T-helper 1 cell treated with Interleukin-12 subunit alpha and Interleukin-12 subunit beta and Interleukin-4 antibody, amounts not matched to agents 30 μg/mL and 1 μg/mL, for 36 hours (primary cell): ENCODE results near the gene KRTAP5-5.

ENCODE experiments used
- H3K27ac Mint-ChIP-seq: one replicate; pipeline ENCODE4 v1.8.0; 2021; ENCODE audit warnings: mild to moderate bottlenecking, mixed read lengths
- H3K27me3 Mint-ChIP-seq: one replicate; pipeline ENCODE4 v1.8.0; 2021; ENCODE audit warnings: low read depth, mixed read lengths
- H3K36me3 Mint-ChIP-seq: one replicate; pipeline ENCODE4 v1.8.0; 2021; ENCODE audit warnings: low read depth, mixed read lengths
- H3K4me1 Mint-ChIP-seq: one replicate; pipeline ENCODE4 v1.8.0; 2021; ENCODE audit warnings: low read depth, mixed read lengths
- H3K4me3 Mint-ChIP-seq: one replicate; pipeline ENCODE4 v1.8.0; 2021; ENCODE audit warnings: mild to moderate bottlenecking, moderate library complexity, mixed read lengths
- H3K9me3 Mint-ChIP-seq: one replicate; pipeline ENCODE4 v1.8.0; 2021; ENCODE audit warnings: mixed read lengths

The KRTAP5-5 gene

DNA sequence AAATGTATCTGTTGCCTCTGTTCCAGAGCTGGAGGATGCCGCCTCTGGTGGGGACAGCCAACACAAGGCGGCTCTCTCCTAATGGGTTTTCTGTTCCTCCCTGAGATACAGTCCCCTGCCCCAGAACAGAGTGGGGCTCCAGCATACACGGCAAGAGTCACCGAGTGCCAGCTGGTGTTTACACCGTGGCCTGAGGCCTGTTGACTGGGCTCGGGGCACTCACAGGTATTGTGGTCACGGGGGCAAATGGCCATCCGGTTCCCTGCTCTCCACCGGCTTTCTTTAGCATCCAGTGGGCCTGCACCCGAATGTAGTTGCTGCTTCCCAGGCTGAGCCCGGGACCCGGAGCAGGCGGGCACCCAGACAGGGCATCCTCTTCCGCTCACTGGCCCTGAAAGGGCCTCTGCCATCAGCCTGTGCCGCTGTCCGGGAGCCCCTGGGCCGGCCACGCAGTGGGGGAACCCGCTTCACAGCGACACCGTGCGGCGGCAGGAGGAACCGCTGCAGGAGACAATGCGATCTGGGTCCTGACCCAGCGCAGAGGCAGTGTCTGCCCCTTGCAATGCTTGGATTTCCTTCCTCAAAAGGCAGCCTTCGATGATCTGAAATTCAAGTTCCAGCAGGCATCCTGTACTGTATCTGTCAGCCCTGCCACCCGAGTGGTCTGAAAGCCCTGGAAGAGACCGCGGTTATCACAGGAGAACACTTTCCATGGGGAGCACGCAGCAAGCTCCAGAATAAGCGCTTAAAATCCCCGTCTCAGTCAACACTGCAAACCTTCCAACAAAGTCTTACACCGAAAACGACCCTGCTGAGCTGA is 859 bp upstream of the KRTAP5-5 start:
- H3K9me3 Mint-ChIP-seq = no peaks in the 10 kb centered on the region
- H3K27me3 Mint-ChIP-seq = peaks cover 16% of the 10 kb centered on the region
- H3K36me3 Mint-ChIP-seq = no peaks in the 10 kb centered on the region
- no peak overlapping the region for H3K27ac Mint-ChIP-seq
- peaks cover 2% of the 10 kb centered on the region for H3K4me1 Mint-ChIP-seq
- no peak overlapping the region for H3K4me3 Mint-ChIP-seq

DNA sequence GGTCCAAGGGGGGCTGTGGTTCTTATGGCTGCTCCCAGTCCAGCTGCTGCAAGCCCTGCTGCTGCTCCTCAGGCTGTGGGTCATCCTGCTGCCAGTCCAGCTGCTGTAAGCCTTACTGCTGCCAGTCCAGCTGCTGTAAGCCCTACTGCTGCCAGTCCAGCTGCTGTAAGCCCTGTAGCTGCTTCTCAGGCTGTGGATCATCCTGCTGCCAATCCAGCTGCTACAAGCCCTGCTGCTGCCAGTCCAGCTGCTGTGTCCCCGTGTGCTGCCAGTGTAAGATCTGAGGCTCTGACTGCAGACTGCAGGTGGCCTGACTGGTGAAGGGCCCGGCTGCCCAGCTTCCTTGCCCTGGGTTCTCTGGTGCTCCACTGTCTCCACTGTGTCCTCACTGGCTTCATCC is 696 bp downstream of the KRTAP5-5 start:
- Mint-ChIP-seq H3K27ac (no peak overlapping the region), H3K36me3 (no peaks in the 10 kb centered on the region), H3K4me1 (peaks cover 2% of the 10 kb centered on the region), H3K4me3 (no peak overlapping the region), H3K9me3 (no peaks in the 10 kb centered on the region), H3K27me3 (peaks cover 16% of the 10 kb centered on the region)

GRCh38 chr11:1631066-1631568 is 1.5 kb downstream of the KRTAP5-5 start:
- Mint-ChIP-seq H3K27ac (no peak overlapping the region), H3K27me3 (peaks cover 16% of the 10 kb centered on the region), H3K9me3 (no peaks in the 10 kb centered on the region)

DNA sequence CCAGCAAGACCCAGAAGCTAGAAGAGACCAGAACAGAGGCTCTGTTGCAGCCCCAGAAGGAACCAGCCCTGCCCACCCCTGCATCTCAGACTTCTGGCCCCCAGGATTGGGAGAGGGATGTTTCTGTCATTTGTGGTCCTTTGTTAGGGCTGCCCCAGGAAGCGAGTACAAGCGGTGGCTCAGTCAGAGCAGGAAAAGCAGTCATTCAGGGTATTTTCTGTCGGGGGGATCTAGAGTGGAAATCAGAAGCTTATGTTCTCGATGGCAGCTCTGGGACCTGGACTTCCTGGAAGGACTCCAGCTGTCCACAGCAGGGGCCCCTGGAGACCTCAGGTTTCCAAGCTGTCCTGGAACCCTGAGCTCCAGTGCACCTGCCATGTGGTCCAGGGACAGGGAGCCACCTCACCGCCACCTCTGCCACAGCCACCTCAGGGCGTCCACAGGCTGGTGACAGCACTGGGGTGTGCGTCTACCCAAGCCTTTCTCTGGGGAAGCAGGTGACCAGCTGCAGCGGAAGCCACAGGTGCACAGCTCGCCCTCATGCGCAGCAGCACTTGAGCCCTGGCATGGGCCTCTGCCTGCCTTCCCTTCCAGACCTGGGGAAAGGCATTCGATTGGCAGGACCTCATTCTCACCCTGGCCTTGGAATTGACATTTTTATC is 2.6 kb downstream of the KRTAP5-5 start:
- no peaks in the 10 kb centered on the region for H3K9me3 Mint-ChIP-seq
- peaks cover 2% of the 10 kb centered on the region for H3K4me1 Mint-ChIP-seq
- H3K27ac Mint-ChIP-seq = no peak overlapping the region

More at GRCh38 chr11:1631066-1631568, 1.5 kb downstream of the KRTAP5-5 start:
- peaks cover 2% of the 10 kb centered on the region for H3K4me1 Mint-ChIP-seq
- H3K36me3 Mint-ChIP-seq = no peaks in the 10 kb centered on the region
- H3K4me3 Mint-ChIP-seq = no peak overlapping the region

GRCh38 chr11:1633864-1634263 is 4.3 kb downstream of the KRTAP5-5 start:
- Mint-ChIP-seq H3K27me3 (peaks cover 15% of the 10 kb centered on the region), H3K36me3 (no peaks in the 10 kb centered on the region), H3K4me1 (peaks cover 2% of the 10 kb centered on the region), H3K4me3 (no peak overlapping the region), H3K27ac (no peak overlapping the region), H3K9me3 (no peaks in the 10 kb centered on the region)

More for the DNA sequence above, 2.6 kb downstream of the KRTAP5-5 start:
- Mint-ChIP-seq H3K4me3 (no peak overlapping the region), H3K27me3 (peaks cover 16% of the 10 kb centered on the region), H3K36me3 (no peaks in the 10 kb centered on the region)

- Mint-ChIP-seq H3K4me1 (peaks cover 2% of the 10 kb centered on the region), H3K27ac (no peak overlapping the region), H3K9me3 (no peaks in the 10 kb centered on the region), H3K36me3 (no peaks in the 10 kb centered on the region), H3K4me3 (no peak overlapping the region), H3K27me3 (peaks cover 7% of the 10 kb centered on the region)
These were observed 6.8 kb downstream of the KRTAP5-5 start for GRCh38 chr11:1636291-1636950.

- Mint-ChIP-seq H3K36me3 (no peaks in the 10 kb centered on the region), H3K4me1 (peaks cover under 1% of the 10 kb centered on the region), H3K27ac (no peak overlapping the region), H3K4me3 (no peak overlapping the region), H3K9me3 (no peaks in the 10 kb centered on the region), H3K27me3 (peaks cover 3% of the 10 kb centered on the region)
These were observed 8.1 kb downstream of the KRTAP5-5 start for GRCh38 chr11:1637628-1638027.

GRCh38 chr11:1638344-1638743 is 8.8 kb downstream of the KRTAP5-5 start:
- H3K4me3 Mint-ChIP-seq = no peak overlapping the region
- H3K4me1 Mint-ChIP-seq = no peaks in the 10 kb centered on the region
- H3K9me3 Mint-ChIP-seq = no peaks in the 10 kb centered on the region
- H3K36me3 Mint-ChIP-seq = no peaks in the 10 kb centered on the region
- H3K27me3 Mint-ChIP-seq = peaks cover 3% of the 10 kb centered on the region
- no peak overlapping the region for H3K27ac Mint-ChIP-seq

- Mint-ChIP-seq H3K36me3 (no peaks in the 10 kb centered on the region), H3K4me3 (no peak overlapping the region), H3K4me1 (no peaks in the 10 kb centered on the region), H3K27ac (no peak overlapping the region), H3K9me3 (no peaks in the 10 kb centered on the region), H3K27me3 (peaks cover 3% of the 10 kb centered on the region)
These were observed 9.6 kb downstream of the KRTAP5-5 start for GRCh38 chr11:1639102-1639620.

- Mint-ChIP-seq H3K27ac (no peak overlapping the region), H3K36me3 (no peaks in the 10 kb centered on the region), H3K4me3 (no peak overlapping the region), H3K9me3 (no peaks in the 10 kb centered on the region), H3K27me3 (peaks cover 3% of the 10 kb centered on the region), H3K4me1 (no peaks in the 10 kb centered on the region)
These were observed 10.1 kb downstream of the KRTAP5-5 start for GRCh38 chr11:1639666-1640065.

DNA sequence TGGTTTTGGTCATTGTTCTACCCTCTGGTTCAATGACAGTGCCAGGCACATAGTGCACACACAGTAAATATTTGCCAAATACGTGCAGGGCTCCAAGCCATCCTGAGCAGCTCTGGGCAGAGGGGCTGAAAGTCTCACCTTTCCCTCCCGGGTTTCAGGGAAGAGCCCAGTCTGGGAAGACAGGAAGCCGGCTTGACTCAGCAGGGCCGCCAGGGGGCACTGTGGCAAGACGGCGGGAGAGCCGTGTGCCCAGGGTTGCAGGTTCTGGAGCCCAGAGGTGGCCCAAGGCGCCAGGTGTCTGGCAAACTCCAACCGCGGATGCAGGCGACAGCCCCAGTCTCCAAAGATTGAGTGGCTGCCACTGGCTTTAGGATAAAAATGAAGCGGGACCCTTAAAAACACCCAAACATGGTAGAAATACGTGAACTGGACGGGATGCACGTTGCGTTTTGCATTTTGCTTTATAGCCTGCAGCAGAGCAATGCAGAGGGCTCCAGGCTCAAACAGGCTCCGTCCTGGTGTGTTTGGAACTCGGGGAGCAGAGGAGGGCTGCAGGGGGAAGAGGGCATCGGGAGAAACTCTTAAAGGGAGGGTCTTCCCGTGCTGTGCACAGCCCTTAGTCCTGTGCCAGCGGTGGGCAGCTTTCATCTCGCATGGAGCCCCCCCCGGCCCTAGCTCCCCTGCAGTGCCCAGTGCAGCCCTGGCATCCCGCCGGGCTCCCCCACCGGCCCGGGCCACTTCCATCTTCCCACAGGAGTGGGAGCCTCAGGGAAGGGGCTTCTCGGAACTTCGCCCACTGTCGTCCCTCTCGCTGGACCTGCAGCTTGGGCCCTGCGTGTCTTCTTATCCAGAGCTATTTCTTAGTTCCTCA is 10.7 kb downstream of the KRTAP5-5 start:
- no peak overlapping the region for H3K27ac Mint-ChIP-seq
- peaks cover 3% of the 10 kb centered on the region for H3K27me3 Mint-ChIP-seq
- H3K36me3 Mint-ChIP-seq = no peaks in the 10 kb centered on the region
- H3K4me1 Mint-ChIP-seq = no peaks in the 10 kb centered on the region
- no peaks in the 10 kb centered on the region for H3K9me3 Mint-ChIP-seq
- no peak overlapping the region for H3K4me3 Mint-ChIP-seq

- no peak overlapping the region for H3K4me3 Mint-ChIP-seq
- no peak overlapping the region for H3K27ac Mint-ChIP-seq
- no peaks in the 10 kb centered on the region for H3K36me3 Mint-ChIP-seq
- peaks cover 3% of the 10 kb centered on the region for H3K27me3 Mint-ChIP-seq
- no peaks in the 10 kb centered on the region for H3K4me1 Mint-ChIP-seq
- no peaks in the 10 kb centered on the region for H3K9me3 Mint-ChIP-seq
These were observed 11.5 kb downstream of the KRTAP5-5 start for GRCh38 chr11:1641096-1641495.

- Mint-ChIP-seq H3K27ac (no peak overlapping the region), H3K36me3 (no peaks in the 10 kb centered on the region), H3K4me1 (no peaks in the 10 kb centered on the region), H3K9me3 (no peaks in the 10 kb centered on the region), H3K27me3 (peaks cover 3% of the 10 kb centered on the region), H3K4me3 (no peak overlapping the region)
These were observed 12.9 kb downstream of the KRTAP5-5 start for GRCh38 chr11:1642288-1643145.
